Stimulated activated CD4-positive, alpha-beta T cell treated with anti-CD3 and anti-CD28 coated beads, Interleukin-2, amount 100 ng/mL, for 48 hours (primary cell): ENCODE results near the gene NANOGP8.

Source experiments
- DNase-seq, 2 donors: peaks; one replicate each; pipeline ENCODE4 v3.0.0-alpha.2; 2020

The NANOGP8 gene

DNA sequence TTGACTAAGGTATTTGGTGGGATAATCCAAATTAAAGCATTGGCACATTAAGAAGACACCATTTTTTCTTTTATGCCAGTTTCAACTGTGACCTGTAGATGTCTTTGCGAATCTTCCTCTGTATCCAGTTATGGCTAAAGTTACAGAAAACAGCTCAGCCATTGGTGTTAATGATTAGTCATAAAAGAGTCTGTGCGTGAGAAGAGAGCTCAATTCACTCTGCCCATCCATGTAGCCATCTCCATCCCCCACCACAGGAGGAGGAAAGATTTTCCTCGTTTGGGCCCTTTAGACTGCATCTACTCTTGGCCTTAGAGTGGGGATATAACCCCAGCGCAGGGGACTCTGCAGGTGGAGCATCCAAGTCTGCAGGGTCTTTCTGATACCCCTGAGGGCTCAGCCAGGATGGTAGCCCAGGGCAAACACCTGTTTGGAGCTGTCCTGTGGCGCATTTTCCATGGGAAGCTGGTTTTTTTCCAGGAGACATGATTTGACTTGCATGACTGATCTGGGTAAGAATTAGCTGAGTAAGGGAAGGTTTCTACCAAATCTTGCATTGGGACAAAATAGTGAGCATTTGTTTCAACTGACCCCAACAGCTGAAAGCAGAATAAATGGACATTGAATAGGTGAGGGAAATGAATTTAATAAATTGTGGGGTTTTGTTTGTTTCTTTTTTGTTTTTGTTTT is 29.5 kb downstream of the NANOGP8 start:
- no peak for DNase-seq

DNA sequence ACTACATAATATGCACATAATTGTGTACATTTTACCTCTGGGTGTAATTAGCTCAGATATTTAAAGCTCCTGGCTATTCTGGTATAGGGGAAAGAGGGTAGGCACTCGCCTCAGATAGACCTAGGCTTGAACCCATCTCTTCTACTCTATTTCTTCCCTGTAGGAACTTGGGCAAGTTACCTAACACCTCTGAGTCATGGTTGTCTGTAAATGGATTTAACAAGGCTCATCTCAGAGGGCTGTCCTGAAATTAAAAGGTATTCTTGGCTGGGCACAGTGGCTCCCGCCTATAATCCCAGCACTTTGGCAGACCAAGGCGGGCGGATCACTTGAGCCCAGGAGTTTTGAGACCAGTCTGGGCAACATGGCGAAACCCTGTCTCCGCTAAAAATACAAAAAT is 30.7 kb downstream of the NANOGP8 start:
- DNase-seq = no peak

DNA sequence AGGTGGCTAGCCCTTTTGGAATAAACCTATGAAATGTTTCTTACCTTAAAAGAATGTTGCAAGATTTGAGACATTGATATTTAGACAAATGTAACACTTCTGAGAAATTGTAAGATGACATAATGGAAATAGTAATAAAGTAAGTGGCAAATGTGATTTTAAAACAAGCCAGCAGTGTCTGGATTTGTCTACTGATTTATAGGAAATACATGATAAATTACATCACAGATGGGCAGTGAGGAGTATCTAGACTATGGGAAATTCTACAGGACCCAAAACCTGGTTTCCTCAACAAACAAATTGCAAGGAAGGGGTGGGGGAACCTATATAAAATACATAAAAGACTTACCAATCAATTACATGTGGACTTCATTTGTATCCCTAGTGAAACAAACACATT is 37.1 kb downstream of the NANOGP8 start:
- no peak for DNase-seq

DNA sequence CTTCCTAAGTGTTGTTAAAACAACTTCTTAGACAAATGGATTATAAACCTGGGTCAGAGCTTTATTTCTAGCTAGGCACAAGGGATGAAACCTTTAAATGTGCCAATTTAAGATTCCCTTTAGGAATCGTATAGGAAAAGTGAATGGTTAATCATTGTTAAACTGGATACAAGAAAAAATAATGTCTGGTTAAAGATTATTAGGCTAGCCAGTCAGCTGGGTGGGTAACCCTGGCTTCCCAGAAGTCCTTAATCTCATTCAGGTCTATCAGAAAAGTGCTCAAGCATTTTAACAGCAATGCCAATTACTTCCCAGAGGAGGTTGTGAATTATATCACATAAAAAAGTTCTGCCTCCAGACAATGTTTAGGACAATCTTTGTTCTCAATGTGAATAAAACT is 37.6 kb downstream of the NANOGP8 start:
- no peak for DNase-seq

DNA sequence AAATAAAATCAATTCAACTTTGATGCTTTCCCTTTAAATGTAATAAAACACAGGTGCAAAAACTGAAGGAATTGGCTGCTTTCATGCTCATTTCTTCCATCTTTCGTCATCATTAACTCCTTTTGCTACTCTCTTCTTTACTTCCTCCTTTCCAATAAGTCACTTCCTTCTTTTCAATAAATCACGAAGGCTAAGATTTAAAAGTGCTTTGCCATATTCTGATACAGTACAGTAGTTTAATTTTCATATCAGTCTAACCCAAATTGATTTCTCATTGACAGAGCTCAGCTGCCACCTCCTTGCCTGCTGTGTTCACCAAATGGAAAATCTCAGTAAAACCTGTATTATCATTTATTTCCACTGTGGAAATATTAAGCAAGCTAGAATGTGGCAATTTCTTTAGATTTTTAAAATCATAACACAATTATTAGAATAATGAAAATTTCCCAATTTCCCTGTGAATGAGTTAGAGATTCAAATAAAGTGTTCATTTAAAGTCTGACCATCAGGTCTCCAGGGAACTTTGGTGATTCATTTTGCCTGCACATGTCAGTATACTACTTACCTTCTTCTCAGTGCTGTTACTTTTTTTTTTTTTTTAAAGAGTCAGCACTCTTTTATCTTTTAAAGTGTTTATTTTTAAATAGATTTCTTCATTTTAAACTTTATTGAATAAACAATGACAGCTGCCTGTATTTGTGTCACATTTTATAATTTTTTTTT is 41.6 kb downstream of the NANOGP8 start:
- DNase-seq = no peak

DNA sequence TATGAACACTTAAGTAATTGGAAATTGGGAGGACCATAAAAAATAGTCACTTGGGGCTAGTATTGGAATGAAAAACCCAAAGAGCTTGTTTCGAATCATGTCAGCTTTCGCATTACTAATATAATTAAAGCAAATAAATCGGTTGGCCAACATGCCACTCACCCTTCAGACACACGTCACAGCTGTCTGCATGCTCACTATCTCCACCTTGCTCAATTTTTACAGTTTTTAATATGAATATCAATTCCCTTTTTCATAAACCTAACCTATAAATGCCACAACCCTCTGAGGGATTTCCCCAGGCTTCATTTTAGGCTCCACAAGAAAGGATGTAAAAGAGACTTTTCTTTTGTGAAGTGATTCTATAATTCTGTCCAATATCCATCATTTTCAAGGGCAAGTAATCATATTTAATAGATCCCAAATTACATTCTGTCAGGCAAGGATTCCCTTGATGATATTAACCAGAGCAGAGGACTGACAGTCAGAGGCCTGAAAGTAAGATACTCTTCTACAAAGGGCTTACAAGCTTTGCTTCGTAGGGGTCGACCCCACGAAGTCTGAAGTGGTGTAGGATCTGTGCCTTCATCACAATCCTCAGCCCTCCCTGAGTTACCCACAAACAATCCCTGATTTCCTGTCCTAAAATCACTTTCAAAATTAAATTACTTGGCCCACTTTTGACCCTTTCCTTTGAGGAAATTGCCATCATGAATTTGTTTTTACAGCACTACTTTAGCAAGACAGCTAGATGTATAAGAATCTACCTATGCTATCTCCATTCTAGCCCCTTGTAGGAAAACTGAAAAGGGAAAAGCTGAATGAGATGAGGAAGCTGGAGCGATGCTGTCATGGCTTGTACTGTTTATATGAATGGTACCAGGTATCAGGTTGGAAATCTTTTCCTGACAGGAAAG is 44.5 kb downstream of the NANOGP8 start:
- no peak for DNase-seq

DNA sequence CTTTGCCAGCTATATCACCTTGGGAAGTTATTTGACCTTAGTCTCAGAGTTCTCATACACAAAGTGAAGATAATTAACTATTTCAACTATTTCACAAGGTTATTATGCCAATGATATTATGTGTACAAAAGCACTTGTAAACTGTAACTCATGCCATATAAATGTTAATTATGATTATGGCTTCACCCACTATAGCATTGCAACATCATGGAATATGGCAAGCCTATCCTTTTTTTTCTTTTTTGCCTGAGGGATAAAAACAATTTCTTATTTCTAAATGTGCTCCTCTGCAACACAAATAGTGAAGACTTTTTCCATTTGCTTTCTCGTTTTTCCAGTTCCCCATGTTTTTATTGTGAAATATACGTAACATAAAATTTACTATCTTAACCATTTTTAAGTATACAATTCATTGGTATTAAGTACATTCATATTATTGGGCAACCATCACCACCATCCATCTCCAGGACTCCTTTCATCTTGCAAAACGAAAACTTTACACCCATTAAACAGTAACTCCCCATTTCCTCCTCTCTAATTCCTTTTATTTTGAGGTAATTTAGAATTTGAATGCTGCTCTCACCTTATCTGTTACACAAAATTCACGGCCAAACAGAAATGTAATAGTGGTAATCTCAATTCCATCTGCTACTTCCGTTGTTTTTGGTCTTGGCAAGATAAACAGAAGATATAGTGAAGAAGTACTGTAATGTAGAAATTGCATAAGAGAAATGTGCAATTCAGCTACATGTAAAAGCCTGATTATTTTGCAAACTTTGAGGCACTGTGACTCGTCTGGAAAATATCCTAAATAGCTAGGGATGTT is 46.3 kb downstream of the NANOGP8 start:
- no peak for DNase-seq
